ENCODE measurements around the gene TBC1D32. TPM values are rescaled to one million over a fixed set of nuclear protein-coding genes. Genes with fewer than 3 reads are reported as not detected.
"Not testable (repeated sequence)": the region's sequence is repeated elsewhere in the genome, so short reads cannot be mapped to it uniquely, and the experiment has no call there.

TBC1D32 gene
- total RNA-seq, 1 donor from 2014 or later, result 13.4 TPM

- H3K27ac Mint-ChIP-seq (ENCODE audit: unreplicated experiment), result no peak overlapping the region
- peaks cover 15% of the 10 kb centered on the region for H3K36me3 Mint-ChIP-seq (ENCODE audit: unreplicated experiment)
- peaks cover 2% of the 10 kb centered on the region for H3K4me1 Mint-ChIP-seq (ENCODE audit: unreplicated experiment)
- no peak overlapping the region for H3K4me3 Mint-ChIP-seq (ENCODE audit: unreplicated experiment)
- H3K27me3 Mint-ChIP-seq (ENCODE audit: unreplicated experiment), result no peaks in the 10 kb centered on the region
- TF ChIP-seq CTCF (IDR thresholded peaks at IDR 0.05), result no peak
- peaks cover 5% of the 10 kb centered on the region for H3K9me3 Mint-ChIP-seq (ENCODE audit: unreplicated experiment)
- no peak for DNase-seq (ENCODE audit: extremely low spot score, unreplicated experiment)
Observed at GRCh38 chr6:121321282-121321681, 13.0 kb downstream of the TBC1D32 start.

GRCh38 chr6:121319603-121320002 lies 14.7 kb downstream of the TBC1D32 start:
- no peak overlapping the region for H3K27ac Mint-ChIP-seq (ENCODE audit: unreplicated experiment)
- no peak overlapping the region for H3K4me3 Mint-ChIP-seq (ENCODE audit: unreplicated experiment)

GRCh38 chr6:121319112-121319553 lies 15.1 kb downstream of the TBC1D32 start:
- DNase-seq (ENCODE audit: extremely low spot score, unreplicated experiment), result no peak
- Mint-ChIP-seq H3K4me1 (ENCODE audit: unreplicated experiment) (peaks cover 2% of the 10 kb centered on the region), H3K4me3 (ENCODE audit: unreplicated experiment) (peak overlapping the region; percentile 63), H3K27me3 (ENCODE audit: unreplicated experiment) (no peaks in the 10 kb centered on the region), H3K27ac (ENCODE audit: unreplicated experiment) (no peak overlapping the region), H3K36me3 (ENCODE audit: unreplicated experiment) (peaks cover 10% of the 10 kb centered on the region), H3K9me3 (ENCODE audit: unreplicated experiment) (no peaks in the 10 kb centered on the region)
- TF ChIP-seq CTCF (IDR thresholded peaks at IDR 0.05), result peak; percentile 66

More at GRCh38 chr6:121319603-121320002, 14.7 kb downstream of the TBC1D32 start:
- H3K36me3 Mint-ChIP-seq (ENCODE audit: unreplicated experiment), result peaks cover 10% of the 10 kb centered on the region
- no peaks in the 10 kb centered on the region for H3K9me3 Mint-ChIP-seq (ENCODE audit: unreplicated experiment)
- H3K4me1 Mint-ChIP-seq (ENCODE audit: unreplicated experiment), result peaks cover 2% of the 10 kb centered on the region
- TF ChIP-seq CTCF (IDR thresholded peaks at IDR 0.05), result no peak
- H3K27me3 Mint-ChIP-seq (ENCODE audit: unreplicated experiment), result no peaks in the 10 kb centered on the region
- no peak for DNase-seq (ENCODE audit: extremely low spot score, unreplicated experiment)

- no peak overlapping the region for H3K4me3 Mint-ChIP-seq (ENCODE audit: unreplicated experiment)
- no peaks in the 10 kb centered on the region for H3K9me3 Mint-ChIP-seq (ENCODE audit: unreplicated experiment)
- no peak for TF ChIP-seq CTCF (IDR thresholded peaks at IDR 0.05)
- H3K27ac Mint-ChIP-seq (ENCODE audit: unreplicated experiment), result no peak overlapping the region
- H3K27me3 Mint-ChIP-seq (ENCODE audit: unreplicated experiment), result no peaks in the 10 kb centered on the region
- DNase-seq (ENCODE audit: extremely low spot score, unreplicated experiment), result no peak
- H3K4me1 Mint-ChIP-seq (ENCODE audit: unreplicated experiment), result peaks cover 17% of the 10 kb centered on the region
- H3K36me3 Mint-ChIP-seq (ENCODE audit: unreplicated experiment), result peaks cover 4% of the 10 kb centered on the region
Observed at GRCh38 chr6:121314381-121315112, 19.7 kb downstream of the TBC1D32 start.

GRCh38 chr6:121311814-121312213 lies 22.5 kb downstream of the TBC1D32 start:
- not testable (repeated sequence) for H3K27ac Mint-ChIP-seq (ENCODE audit: unreplicated experiment); H3K4me3 Mint-ChIP-seq (ENCODE audit: unreplicated experiment); H3K36me3 Mint-ChIP-seq (ENCODE audit: unreplicated experiment); H3K9me3 Mint-ChIP-seq (ENCODE audit: unreplicated experiment); H3K27me3 Mint-ChIP-seq (ENCODE audit: unreplicated experiment); DNase-seq (ENCODE audit: extremely low spot score, unreplicated experiment)
- peaks cover 19% of the 10 kb centered on the region for H3K4me1 Mint-ChIP-seq (ENCODE audit: unreplicated experiment)
